Stimulated activated memory B cell treated with anti-CD40 and anti-IgM and Interleukin-4, amounts not matched to agents 10 μg/mL and 1 μg/mL and 100 μg/mL, for 72 hours (primary cell): ENCODE results near the gene CELSR3.

Experiments used
- ATAC-seq: fragments of 150-1000 bp; cut with Tn5 transposase; 2 replicates; pipeline ENCODE4 v1.10.0; 2021
- H3K27ac Mint-ChIP-seq: one replicate; pipeline ENCODE4 v1.8.0; 2022; ENCODE audit warnings: mild to moderate bottlenecking, mixed read lengths
- H3K27me3 Mint-ChIP-seq: one replicate; pipeline ENCODE4 v1.8.0; 2022; ENCODE audit warnings: mixed read lengths
- H3K36me3 Mint-ChIP-seq: one replicate; pipeline ENCODE4 v1.8.0; 2022; ENCODE audit warnings: mixed read lengths
- H3K4me1 Mint-ChIP-seq: one replicate; pipeline ENCODE4 v1.8.0; 2022; ENCODE audit warnings: mixed read lengths
- H3K4me3 Mint-ChIP-seq: one replicate; pipeline ENCODE4 v1.8.0; 2022; ENCODE audit warnings: mild to moderate bottlenecking, moderate library complexity, mixed read lengths
- H3K9me3 Mint-ChIP-seq: one replicate; pipeline ENCODE4 v1.8.0; 2022; ENCODE audit warnings: mixed read lengths

CELSR3 gene

DNA sequence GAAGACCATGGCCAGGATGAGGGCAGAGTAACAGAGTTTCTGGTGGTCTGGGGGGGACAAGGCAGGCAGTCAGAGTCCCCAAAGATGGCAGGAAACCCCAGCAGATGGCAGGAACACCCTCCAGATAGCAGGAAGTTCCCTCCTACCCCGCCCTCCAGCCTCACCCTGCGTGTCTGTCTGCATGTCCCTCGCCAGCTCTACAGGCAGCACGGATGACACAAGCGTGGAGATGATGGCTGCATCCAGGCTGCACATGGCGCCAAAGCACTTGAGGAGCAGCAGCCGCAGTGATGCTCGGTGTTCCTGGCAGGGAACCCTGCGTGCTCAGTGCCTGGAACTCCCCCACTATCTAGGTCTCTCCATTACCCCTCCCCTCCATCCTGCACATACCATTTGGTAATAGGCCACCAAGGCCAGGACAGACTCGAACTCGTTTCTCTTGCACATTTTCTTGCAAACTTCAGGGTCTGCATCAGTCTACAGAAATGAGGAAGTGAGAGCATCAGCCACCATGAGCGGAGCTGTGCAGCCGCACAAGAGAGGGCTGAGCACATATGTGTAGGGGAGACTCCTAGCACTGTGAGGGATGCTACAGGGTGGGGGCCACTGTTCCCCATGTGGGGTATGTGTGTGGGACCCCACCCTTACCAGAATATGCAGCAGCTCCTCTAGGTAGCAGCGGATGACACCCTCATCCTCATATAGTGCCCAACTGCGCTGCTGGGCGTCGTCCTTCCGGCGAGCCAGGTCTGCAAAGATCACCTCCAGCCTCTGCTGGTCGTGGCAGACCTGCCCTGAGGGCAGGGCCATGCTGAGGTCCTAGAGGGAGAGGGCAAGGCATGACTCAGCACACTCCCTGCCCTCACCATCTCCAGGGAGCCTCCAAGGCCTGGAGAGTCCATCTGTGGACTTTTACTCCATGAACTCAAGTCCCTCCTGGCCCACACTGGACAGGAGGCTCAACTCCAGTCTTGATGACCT is 17.0 kb upstream of the CELSR3 start:
- ATAC-seq: peak; percentile 83

GRCh38 chr3:48678566-48679380 is 16.1 kb upstream of the CELSR3 start:
- no peak for ATAC-seq
- no peaks in the 10 kb centered on the region for H3K9me3 Mint-ChIP-seq
- peaks cover 23% of the 10 kb centered on the region for H3K4me1 Mint-ChIP-seq
- peaks cover 43% of the 10 kb centered on the region for H3K36me3 Mint-ChIP-seq
- no peaks in the 10 kb centered on the region for H3K27me3 Mint-ChIP-seq
- no peak overlapping the region for H3K27ac Mint-ChIP-seq
- H3K4me3 Mint-ChIP-seq: no peak overlapping the region

More for the DNA sequence above, 17.0 kb upstream of the CELSR3 start:
- Mint-ChIP-seq H3K4me3 (no peak overlapping the region), H3K27ac (no peak overlapping the region), H3K4me1 (peaks cover 32% of the 10 kb centered on the region), H3K27me3 (no peaks in the 10 kb centered on the region), H3K9me3 (no peaks in the 10 kb centered on the region), H3K36me3 (peaks cover 40% of the 10 kb centered on the region)

DNA sequence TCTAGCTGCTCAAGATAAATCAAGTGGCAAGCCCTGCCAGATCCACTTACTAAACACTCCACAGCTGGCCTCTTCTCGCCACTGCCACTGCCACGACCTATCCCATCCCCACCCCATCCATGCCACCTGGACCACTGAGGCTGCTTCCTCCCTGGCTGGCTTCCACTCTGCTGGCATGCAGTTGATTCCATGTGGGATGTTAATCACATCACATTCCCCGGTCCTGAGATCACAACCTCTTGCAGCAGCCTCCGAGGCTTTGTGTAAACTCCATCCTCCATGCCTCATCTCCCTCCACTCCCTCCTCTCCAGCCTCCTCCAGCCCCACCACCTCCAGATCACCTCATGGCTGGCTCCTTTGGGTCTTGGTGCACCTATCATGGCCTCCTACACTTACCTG is 15.4 kb upstream of the CELSR3 start:
- Mint-ChIP-seq H3K4me1 (peaks cover 21% of the 10 kb centered on the region), H3K9me3 (no peaks in the 10 kb centered on the region), H3K27ac (no peak overlapping the region), H3K27me3 (no peaks in the 10 kb centered on the region), H3K4me3 (no peak overlapping the region), H3K36me3 (peaks cover 45% of the 10 kb centered on the region)
- ATAC-seq: no peak

DNA sequence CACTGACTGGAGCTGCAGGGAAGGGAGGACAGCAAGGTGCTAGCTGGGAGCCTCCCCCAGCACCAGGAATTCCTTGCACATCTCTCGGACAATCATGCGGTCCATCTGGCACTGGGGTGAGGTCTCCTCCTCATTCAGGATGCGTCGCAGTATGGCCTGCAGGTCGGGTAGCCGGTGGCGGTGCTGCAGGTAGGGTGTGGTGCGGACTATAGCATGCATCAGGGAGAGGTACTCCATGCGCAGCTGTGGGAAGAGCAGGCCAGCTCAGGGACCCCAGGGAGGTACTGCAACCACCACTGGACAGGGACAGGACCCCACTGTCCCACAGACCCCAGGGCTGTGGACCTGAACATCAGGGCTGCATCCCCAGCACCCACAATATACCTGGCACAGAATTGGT is 11.8 kb upstream of the CELSR3 start:
- no peak overlapping the region for H3K4me3 Mint-ChIP-seq
- H3K27me3 Mint-ChIP-seq: no peaks in the 10 kb centered on the region
- no peaks in the 10 kb centered on the region for H3K9me3 Mint-ChIP-seq
- H3K36me3 Mint-ChIP-seq: peaks cover 31% of the 10 kb centered on the region
- ATAC-seq: no peak
- H3K27ac Mint-ChIP-seq: no peak overlapping the region
- peaks cover 14% of the 10 kb centered on the region for H3K4me1 Mint-ChIP-seq

- Mint-ChIP-seq H3K4me3 (no peak overlapping the region), H3K27ac (peak overlapping the region; percentile 17), H3K27me3 (no peaks in the 10 kb centered on the region), H3K36me3 (peaks cover 18% of the 10 kb centered on the region), H3K9me3 (no peaks in the 10 kb centered on the region), H3K4me1 (peaks cover 12% of the 10 kb centered on the region)
- ATAC-seq: no peak
Measured at GRCh38 chr3:48672522-48672921, 9.8 kb upstream of the CELSR3 start.

DNA sequence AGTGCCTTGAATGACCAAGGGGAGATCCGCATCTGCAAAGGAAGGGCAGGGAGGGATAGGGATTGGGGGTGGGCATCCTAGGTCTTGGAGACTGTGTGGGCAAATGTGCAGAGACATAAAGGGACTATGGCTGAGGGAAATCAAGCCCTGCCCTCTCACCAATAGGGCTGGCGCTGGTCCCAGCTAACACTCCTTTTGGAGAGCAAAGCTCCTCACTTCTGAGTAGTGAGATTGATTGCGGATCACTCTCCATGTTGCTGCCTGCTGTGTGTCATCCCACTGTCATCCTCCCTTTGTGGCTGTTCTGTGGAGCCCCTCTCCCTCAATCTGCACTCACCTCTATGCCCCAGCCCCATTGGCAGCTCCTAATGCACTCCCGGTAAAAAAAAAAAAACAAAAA is 2.2 kb upstream of the CELSR3 start:
- no peak for ATAC-seq
- Mint-ChIP-seq H3K36me3 (no peaks in the 10 kb centered on the region), H3K4me1 (peaks cover 29% of the 10 kb centered on the region), H3K9me3 (no peaks in the 10 kb centered on the region), H3K27me3 (peaks cover 21% of the 10 kb centered on the region), H3K27ac (no peak overlapping the region), H3K4me3 (no peak overlapping the region)

DNA sequence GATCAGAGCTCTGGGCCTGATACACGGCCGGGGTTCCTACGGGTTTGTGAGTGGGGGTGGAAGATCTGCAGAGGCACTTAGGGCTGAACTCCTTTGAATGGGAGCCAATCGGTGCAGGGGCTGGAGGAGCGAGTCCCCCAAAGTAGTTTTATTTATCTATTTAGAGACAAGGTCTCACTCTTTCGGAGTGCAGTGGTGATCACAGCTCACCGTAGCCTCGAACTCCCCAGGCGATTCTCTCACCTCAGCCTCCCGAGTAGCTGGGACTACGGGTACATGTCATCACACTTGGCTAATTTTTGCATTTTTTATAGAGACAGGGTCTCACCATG is 1.6 kb upstream of the CELSR3 start:
- no peaks in the 10 kb centered on the region for H3K36me3 Mint-ChIP-seq
- ATAC-seq: no peak
- peak overlapping the region; percentile 89 for H3K4me3 Mint-ChIP-seq
- peaks cover 29% of the 10 kb centered on the region for H3K4me1 Mint-ChIP-seq
- no peaks in the 10 kb centered on the region for H3K9me3 Mint-ChIP-seq
- H3K27me3 Mint-ChIP-seq: peaks cover 21% of the 10 kb centered on the region
- H3K27ac Mint-ChIP-seq: no peak overlapping the region

- Mint-ChIP-seq H3K4me1 (peaks cover 29% of the 10 kb centered on the region), H3K27me3 (peaks cover 21% of the 10 kb centered on the region), H3K36me3 (no peaks in the 10 kb centered on the region), H3K9me3 (no peaks in the 10 kb centered on the region), H3K4me3 (peak overlapping the region; percentile 89), H3K27ac (peak overlapping the region; percentile 83)
- peak; percentile 94 for ATAC-seq
Measured at GRCh38 chr3:48663489-48664312, 1.0 kb upstream of the CELSR3 start.

DNA sequence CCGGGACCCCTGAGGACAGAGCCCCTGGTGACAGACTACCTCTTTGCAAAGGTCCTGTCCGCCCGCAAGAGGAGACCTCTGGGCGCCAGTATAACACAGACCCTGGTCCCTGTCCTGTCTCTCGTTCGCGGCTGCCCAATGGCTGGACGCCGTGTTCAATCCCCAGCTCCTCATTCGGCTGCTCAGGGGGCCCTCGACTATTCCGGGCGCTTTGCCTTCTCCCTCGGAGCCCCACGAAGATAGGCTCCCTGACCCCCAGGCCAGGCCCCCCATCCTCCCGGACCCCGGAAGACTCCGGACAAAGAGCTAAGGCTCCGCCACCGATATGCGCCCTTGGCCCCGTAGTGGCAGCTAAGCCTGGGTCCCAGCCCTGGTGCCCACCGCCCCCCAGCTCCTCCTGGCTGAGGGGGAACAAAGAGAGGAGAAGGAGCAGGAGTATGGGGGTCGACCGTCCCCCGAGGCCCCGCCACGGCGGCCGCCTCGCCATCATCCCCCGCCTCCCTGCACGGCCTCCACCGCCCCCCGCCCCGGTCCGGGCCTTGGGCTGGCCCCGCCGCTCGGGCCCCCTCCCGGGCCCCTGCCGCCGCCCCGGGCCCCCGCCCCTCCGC is 437 bp downstream of the CELSR3 start:
- no peaks in the 10 kb centered on the region for H3K36me3 Mint-ChIP-seq
- peaks cover 21% of the 10 kb centered on the region for H3K27me3 Mint-ChIP-seq
- no peaks in the 10 kb centered on the region for H3K9me3 Mint-ChIP-seq
- peak overlapping the region; percentile 60 for H3K4me3 Mint-ChIP-seq
- no peak overlapping the region for H3K27ac Mint-ChIP-seq
- ATAC-seq: peak; percentile 2
- peaks cover 31% of the 10 kb centered on the region for H3K4me1 Mint-ChIP-seq

GRCh38 chr3:48661501-48662144 is 1.1 kb downstream of the CELSR3 start:
- Mint-ChIP-seq H3K27ac (no peak overlapping the region), H3K27me3 (peaks cover 21% of the 10 kb centered on the region), H3K9me3 (no peaks in the 10 kb centered on the region), H3K4me3 (peak overlapping the region; percentile 60), H3K4me1 (peaks cover 37% of the 10 kb centered on the region), H3K36me3 (no peaks in the 10 kb centered on the region)
- no peak for ATAC-seq

- peaks cover 39% of the 10 kb centered on the region for H3K4me1 Mint-ChIP-seq
- no peak for ATAC-seq
- peak overlapping the region; percentile 41 for H3K4me3 Mint-ChIP-seq
- no peak overlapping the region for H3K27ac Mint-ChIP-seq
- H3K27me3 Mint-ChIP-seq: peaks cover 21% of the 10 kb centered on the region
- H3K36me3 Mint-ChIP-seq: no peaks in the 10 kb centered on the region
- H3K9me3 Mint-ChIP-seq: no peaks in the 10 kb centered on the region
Measured at GRCh38 chr3:48660800-48661400, 1.8 kb downstream of the CELSR3 start.

- H3K27ac Mint-ChIP-seq: peak overlapping the region; percentile 83
- no peaks in the 10 kb centered on the region for H3K27me3 Mint-ChIP-seq
- no peak for ATAC-seq
Measured at GRCh38 chr3:48656841-48657281, 5.8 kb downstream of the CELSR3 start.

DNA sequence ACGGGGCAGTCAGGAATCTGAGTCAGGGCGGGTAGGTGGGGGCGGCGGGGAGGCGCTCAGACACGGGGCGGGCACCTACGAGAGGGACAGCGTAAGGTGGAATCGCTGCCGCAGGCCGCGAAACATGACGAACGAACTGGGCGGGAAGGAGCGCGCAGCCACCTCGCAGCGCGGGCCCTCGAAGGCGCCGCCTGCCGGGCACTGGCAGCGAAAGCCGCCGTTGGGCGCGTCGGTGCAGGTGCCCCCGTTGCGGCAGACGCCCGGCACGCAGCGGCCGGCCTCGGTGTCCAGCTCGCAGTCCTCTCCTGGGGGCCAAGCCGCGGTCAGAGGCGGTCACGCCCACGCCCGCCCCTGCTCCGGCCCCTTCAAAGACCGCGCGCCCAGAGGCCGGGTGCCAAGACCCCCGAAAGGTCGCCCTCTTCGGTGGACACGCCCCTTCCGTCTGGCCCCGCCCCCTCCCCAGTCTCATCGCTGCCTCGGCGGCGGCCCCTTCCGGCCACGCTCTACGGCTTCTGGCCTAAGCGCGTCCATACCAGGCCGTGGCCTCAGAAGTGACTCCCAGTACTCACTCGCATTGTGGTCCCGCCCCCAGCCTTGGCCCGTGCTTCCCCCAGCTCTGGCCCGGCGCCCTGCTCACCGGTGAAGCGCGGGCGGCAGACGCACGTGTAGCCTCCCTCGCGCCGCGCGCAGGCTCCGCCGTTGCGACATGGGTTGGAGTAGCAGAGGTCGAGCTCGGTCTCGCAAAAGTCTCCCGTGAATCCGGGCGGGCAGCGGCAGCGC is 6.4 kb downstream of the CELSR3 start:
- peak overlapping the region; percentile 79 for H3K4me3 Mint-ChIP-seq

More at GRCh38 chr3:48656841-48657281, 5.8 kb downstream of the CELSR3 start:
- Mint-ChIP-seq H3K9me3 (no peaks in the 10 kb centered on the region), H3K4me1 (peaks cover 35% of the 10 kb centered on the region), H3K36me3 (no peaks in the 10 kb centered on the region), H3K4me3 (peak overlapping the region; percentile 79)

More for the DNA sequence above, 6.4 kb downstream of the CELSR3 start:
- Mint-ChIP-seq H3K4me1 (peaks cover 29% of the 10 kb centered on the region), H3K27ac (peak overlapping the region; percentile 83), H3K36me3 (no peaks in the 10 kb centered on the region), H3K27me3 (no peaks in the 10 kb centered on the region), H3K9me3 (no peaks in the 10 kb centered on the region)
- peak; percentile 86 for ATAC-seq
